Effector CD8-positive, alpha-beta T cell (primary cell): ENCODE measurements around the gene DGAT2.
A peak's percentile ranks its signal among the peaks of the same experiment; 100 is the strongest.

ENCODE experiments used
- DNase-seq: peaks from one replicate; lab custom pipeline; 2025; lab: John Stamatoyannopoulos, UW

Gene DGAT2

GRCh38 chr11:75801362-75802020 is 32.9 kb downstream of the DGAT2 start:
- no peak for DNase-seq

GRCh38 chr11:75802021-75802912 is 33.7 kb downstream of the DGAT2 start:
- DNase-seq = no peak

DNA sequence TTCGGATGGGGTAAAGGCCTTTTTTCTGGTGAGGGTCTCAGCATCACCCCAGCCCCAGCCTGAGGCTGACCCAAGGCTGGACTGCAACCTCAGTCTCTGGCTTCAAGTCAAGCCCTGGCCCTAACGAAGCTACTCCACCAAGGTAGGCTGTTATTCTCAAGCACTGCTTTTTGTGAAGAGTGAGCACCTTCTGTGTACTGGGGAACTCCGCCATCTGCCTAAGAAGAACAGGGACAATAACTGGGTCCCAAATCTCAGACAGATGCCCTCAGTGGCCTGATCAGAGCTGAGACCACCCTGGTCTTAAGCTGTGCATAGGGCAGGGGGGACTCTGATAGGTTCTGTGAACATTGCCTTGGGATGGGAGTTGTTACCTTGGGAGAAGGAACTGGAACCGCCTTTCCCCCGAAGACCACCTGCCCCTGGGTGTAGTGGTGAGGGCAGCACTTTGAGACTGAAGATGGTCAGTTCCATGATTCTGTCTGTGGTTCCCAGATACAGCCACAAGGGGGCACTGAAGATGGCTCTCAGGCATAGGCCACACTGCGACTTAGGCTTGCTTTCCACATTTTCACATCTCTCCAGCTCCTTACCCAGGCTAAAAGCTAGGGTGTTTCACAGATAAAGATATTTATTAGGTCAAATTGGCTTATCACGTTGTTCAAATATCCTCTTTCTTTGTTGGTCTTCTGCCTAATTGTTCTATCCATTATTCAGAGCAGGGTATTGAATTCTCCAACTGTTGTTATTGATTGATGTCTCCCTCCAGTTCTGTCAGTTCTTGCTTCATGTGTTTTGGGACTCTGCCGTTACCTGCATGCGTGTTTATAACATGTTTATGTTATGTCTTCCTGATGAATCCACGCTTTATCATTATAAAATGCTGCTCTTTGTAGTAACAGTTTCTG is 34.6 kb downstream of the DGAT2 start:
- peak; percentile 60 for DNase-seq

- DNase-seq = no peak
Measured at GRCh38 chr11:75809111-75809510, 40.5 kb downstream of the DGAT2 start.

DNA sequence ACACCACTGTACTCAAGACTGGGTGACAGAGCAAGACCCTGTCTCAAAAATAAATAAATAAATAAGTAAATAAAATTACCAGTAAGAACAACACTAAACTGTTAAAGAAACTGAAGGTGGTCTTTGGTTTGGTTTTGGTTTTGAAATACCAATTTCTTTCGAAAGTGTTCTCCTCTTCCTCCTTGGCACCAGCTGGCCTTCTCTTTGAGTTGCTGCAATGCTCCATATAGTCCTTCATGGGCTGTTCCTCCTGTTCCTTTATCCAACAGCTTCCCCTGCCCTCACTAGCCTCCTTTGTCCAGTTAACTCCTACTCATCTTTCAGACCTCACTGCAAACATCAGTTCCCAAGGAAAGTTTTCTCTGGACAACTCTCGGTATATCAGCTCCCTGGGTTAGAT is 41.4 kb downstream of the DGAT2 start:
- no peak for DNase-seq

DNA sequence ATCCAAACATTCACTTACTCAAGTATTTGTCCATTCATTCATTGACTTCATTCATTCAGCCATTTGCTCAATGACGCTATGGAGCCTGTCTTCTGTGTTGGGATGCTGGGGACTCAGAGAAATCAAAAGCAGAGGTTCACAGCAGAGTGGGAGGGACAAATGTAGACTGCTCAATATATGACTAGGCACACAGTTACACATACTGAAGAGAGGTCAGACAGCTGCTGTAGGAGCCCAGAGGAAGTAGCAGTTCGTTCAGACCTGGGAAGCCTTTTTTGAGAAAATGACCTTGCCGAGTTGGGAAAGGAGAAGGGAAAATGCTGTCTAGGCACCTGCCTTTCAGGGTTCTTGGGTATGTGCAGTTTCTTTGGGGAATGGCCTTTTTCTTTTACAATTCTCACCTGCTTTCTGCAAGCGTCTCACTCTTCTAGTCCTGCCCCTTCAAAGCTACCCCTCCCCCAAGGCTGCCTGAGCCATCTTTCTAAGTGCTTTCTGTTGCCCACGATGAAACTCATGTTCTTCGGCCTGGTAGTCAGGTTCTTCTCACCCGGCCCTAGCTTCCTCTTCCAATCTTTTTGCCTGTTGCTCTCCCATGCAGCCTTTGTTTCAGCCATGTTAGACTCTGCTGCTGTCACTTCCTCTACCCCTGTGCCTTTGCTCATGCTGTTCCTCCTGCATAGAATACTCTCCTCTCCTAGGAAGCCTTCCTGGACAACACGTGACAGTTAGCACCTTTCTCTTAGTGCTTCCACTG is 42.2 kb downstream of the DGAT2 start:
- no peak for DNase-seq

- no peak for DNase-seq
Measured at GRCh38 chr11:75811485-75811884, 42.9 kb downstream of the DGAT2 start.

- no peak for DNase-seq
Measured at GRCh38 chr11:75812542-75813040, 44.0 kb downstream of the DGAT2 start.

GRCh38 chr11:75813124-75813523 is 44.5 kb downstream of the DGAT2 start:
- DNase-seq = no peak

DNA sequence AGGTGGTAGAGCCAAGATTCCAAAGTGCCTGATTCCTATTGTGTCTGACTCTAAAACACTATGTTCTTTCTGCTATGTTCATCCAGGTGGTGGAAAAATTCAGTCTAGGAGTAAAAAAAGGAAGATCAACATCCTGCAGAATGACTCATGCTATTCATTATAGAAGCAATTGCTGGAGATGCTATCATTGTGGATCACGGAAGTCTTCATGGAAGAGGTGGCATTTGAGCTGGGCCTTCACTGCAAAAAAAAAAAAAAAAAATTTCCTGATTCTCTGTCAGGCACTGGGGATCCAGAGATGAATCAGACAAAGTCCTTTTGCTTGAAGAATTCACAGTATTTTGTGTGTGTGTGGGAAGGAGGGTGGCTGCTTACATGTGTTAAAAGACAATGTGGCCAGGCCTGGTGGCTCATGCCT is 45.1 kb downstream of the DGAT2 start:
- no peak for DNase-seq

DNA sequence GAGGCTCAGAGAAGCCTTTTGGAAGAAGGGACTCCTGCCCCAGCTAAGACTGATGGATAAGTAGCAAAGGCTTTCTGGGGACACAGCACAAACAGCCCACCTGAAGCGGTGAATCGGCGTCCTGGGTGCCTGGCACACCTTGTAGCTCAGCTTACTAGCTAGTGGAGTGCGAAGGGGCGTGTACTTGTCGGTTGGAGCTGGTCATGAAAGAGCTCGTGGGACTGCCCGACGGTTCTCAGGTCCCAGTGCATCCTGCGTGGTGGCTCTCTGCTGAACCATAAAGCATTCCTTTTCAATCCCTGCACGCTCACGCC is 45.7 kb downstream of the DGAT2 start:
- no peak for DNase-seq

DNA sequence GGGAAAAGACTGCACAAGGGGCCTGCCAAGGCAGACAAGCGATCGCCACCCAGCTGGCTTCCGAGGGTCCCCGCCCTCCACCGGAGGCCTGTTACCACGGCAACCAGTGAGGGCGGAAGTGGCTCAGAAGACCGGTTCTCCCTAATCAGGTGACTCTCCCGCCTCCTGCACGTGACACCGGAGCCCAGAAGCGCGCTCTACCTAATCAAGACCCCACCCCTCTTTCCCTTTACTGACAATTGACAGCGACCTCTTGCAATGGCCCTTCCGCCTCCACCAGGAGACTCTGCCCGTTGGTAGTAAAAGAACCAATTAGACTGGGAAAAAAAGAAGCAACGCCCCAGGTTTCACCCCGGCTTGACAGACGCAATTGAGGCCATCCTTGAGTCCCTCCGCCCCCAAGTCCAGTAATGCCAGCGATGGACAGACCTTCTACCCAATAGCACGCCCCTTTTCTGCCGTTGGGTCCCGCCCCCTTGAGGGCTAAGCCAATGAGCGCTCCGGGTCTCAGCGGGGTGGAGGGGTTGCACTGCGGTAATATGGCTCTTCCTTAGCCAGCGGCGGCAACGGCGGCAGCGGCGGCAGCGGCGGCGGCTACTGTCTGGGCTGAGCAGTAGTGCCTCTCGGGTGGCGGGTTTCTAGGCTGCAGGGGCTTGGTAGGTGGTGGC is 46.2 kb downstream of the DGAT2 start, which contains the start of gene UVRAG:
TSS of gene UVRAG (plus strand) at position 534 of the 668 bp plus-strand sequence. CDS start 198 bp downstream, outside the sequence.
- DNase-seq = peak; percentile 98

GRCh38 chr11:75815345-75816168 is 47.0 kb downstream of the DGAT2 start:
- peak; percentile 41 for DNase-seq

GRCh38 chr11:75816561-75817239 is 48.1 kb downstream of the DGAT2 start:
- no peak for DNase-seq

GRCh38 chr11:75820645-75821044 is 52.1 kb downstream of the DGAT2 start:
- no peak for DNase-seq

- no peak for DNase-seq
Measured at GRCh38 chr11:75821202-75821601, 52.6 kb downstream of the DGAT2 start.

DNA sequence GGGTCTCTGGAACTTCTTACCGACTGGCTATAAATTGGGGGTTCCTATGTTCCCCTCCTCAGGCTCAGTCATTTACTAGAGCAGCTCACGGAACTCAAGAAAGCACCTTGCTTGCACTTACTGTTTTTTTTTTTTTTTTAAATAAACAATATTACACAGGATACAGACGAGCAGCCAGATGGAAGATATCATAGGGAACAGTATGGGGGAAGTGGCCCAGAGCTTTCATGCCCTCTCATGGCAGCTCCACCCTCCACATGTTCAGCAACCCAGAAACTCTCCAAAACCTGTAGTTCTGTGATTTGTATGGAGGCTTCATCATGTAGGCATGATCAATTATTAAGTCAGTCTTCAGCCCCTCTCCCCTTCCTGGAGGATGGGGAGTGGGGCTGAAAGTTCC is 54.0 kb downstream of the DGAT2 start:
- no peak for DNase-seq

DNA sequence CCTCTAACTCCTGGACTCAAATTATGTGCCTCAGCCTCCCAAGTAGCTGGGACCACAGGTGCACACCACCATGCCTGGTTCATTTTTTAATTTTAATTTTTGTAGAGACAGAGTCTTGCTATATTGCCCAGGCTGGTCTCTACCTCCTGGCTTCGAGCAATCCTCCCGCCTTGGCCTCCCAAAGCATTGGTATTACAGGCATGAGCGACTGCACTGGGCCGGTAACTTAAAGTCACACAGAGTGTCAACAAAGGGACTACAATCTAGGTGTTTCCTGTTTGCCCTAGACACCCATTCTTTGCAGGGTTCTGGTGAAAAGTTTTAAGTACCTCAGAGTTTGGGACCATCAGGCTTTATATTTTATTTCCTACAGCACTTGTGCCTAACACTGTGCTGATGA is 54.8 kb downstream of the DGAT2 start:
- DNase-seq = no peak

DNA sequence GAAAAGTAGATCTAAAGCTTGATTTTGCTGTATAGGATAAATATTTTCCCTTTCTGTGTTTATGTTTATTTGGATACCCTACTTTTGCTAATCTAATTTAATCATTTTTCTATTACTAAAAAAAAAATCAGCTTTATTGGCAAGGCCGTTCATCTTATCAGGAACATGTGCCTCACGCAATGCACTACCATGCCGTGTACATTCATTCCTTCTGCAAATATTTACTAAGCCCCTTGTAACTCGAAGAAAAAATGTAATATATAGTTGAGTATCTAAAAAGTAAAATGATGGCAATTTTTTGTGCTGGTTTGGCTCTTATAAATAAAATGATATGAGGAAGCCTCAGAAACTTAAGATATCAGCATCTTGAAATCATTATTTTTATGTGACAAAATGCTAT is 55.4 kb downstream of the DGAT2 start:
- no peak for DNase-seq
